MM.1S (cell line): ENCODE measurements around the gene CNNM2.

Experiments
- DNase-seq: peaks from one replicate; pipeline ENCODE4 v3.0.0-alpha.2; 2015
- H2AFZ ChIP-seq: fragments of 300-600 bp; sonication (generic); 2 replicates; pipeline ENCODE4 v1.6.0; 2016; ENCODE audit warnings: antibody characterized with exemption, low read length
- H3F3A ChIP-seq: fragments of 300-600 bp; sonication (generic); 2 replicates; pipeline ENCODE4 v1.6.1; 2016; ENCODE audit warnings: mild to moderate bottlenecking, antibody characterized with exemption, low read length, moderate library complexity, mixed read lengths; ENCODE audit not compliant: insufficient read depth
- H3K27ac ChIP-seq: fragments of 300-600 bp; sonication (generic); 2 replicates; pipeline ENCODE4 v1.5.1; 2016; ENCODE audit warnings: mild to moderate bottlenecking, low read length
- H3K27me3 ChIP-seq: fragments of 300-600 bp; sonication (generic); replicated peaks from 2 replicates; pipeline ENCODE4 v1.6.0; 2016; ENCODE audit warnings: low read length; ENCODE audit not compliant: insufficient read depth
- H3K36me3 ChIP-seq: fragments of 300-600 bp; sonication (generic); replicated peaks from 2 replicates; pipeline ENCODE4 v1.6.1; 2016; ENCODE audit warnings: mild to moderate bottlenecking, low read length, mixed read lengths; ENCODE audit not compliant: insufficient read depth
- H3K4me1 ChIP-seq: fragments of 300-600 bp; sonication (generic); 2 replicates; pipeline ENCODE4 v1.6.1; 2016; ENCODE audit warnings: low read length, mixed read lengths
- H3K4me2 ChIP-seq: fragments of 300-600 bp; sonication (generic); 2 replicates; pipeline ENCODE4 v1.6.0; 2016; ENCODE audit warnings: low read depth, low read length
- H3K4me3 ChIP-seq: fragments of 300-600 bp; sonication (generic); 2 replicates; pipeline ENCODE4 v1.5.1; 2016; ENCODE audit warnings: low read length, mixed read lengths
- H3K79me2 ChIP-seq: fragments of 300-600 bp; sonication (generic); 2 replicates; pipeline ENCODE4 v1.6.1; 2016; ENCODE audit warnings: mixed run types, low read length, mixed read lengths
- H3K9ac ChIP-seq: fragments of 300-600 bp; sonication (generic); 2 replicates; pipeline ENCODE4 v1.6.1; 2016; ENCODE audit warnings: low read length, mixed read lengths
- H3K9me2 ChIP-seq: fragments of 300-600 bp; sonication (generic); replicated peaks from 2 replicates; pipeline ENCODE4 v1.6.1; 2016; ENCODE audit warnings: mild to moderate bottlenecking, low read length, mixed read lengths; ENCODE audit not compliant: insufficient read depth
- H3K9me3 ChIP-seq: fragments of 300-600 bp; sonication (generic); replicated peaks from 2 replicates; pipeline ENCODE4 v1.6.1; 2016; ENCODE audit warnings: mild to moderate bottlenecking, low read length, mixed read lengths; ENCODE audit not compliant: insufficient read depth
- H4K20me1 ChIP-seq: fragments of 300-600 bp; sonication (generic); 2 replicates; pipeline ENCODE4 v1.6.1; 2016; ENCODE audit warnings: mild to moderate bottlenecking, low read length, moderate library complexity, mixed read lengths; ENCODE audit not compliant: insufficient read depth
- CTCF ChIP-seq: fragments of 300-600 bp; sonication (generic); IDR thresholded peaks from 2 replicates; pipeline ENCODE4 v1.5.1; 2016; ENCODE audit warnings: antibody characterized with exemption, low read length, mixed read lengths
- EZH2 ChIP-seq: fragments of 300-600 bp; sonication (generic); optimal IDR thresholded peaks from 2 replicates; pipeline ENCODE3; 2017; ENCODE audit warnings: low read depth, mild to moderate bottlenecking, antibody characterized with exemption, low read length, mixed read lengths
- EZH2phosphoT487 ChIP-seq: fragments of 300-600 bp; sonication (generic); IDR thresholded peaks from 2 replicates; pipeline ENCODE4 v1.6.1; 2018; ENCODE audit warnings: antibody characterized with exemption, low read length

Gene CNNM2

GRCh38 chr10:103042908-103043307, 124.8 kb downstream of the CNNM2 start:
- TF ChIP-seq CTCF, result no peak
- TF ChIP-seq EZH2, result no peak
- TF ChIP-seq EZH2phosphoT487, result no peak
- no peak overlapping the region for H2AFZ ChIP-seq
- no peaks in the 10 kb centered on the region for H3K27me3 ChIP-seq
- no peaks in the 10 kb centered on the region for H3K9me2 ChIP-seq
- H3K4me3 ChIP-seq, result no peak overlapping the region
- no peak overlapping the region for H3K9ac ChIP-seq
- no peaks in the 10 kb centered on the region for H3K79me2 ChIP-seq
- H3K4me1 ChIP-seq, result no peaks in the 10 kb centered on the region
- no peaks in the 10 kb centered on the region for H3K36me3 ChIP-seq
- no peak overlapping the region for H3K27ac ChIP-seq
- no peak for DNase-seq
- no peaks in the 10 kb centered on the region for H3K9me3 ChIP-seq
- H4K20me1 ChIP-seq, result no peaks in the 10 kb centered on the region
- H3K4me2 ChIP-seq, result no peak overlapping the region
- no peaks in the 10 kb centered on the region for H3F3A ChIP-seq

GRCh38 chr10:103044942-103045489, 126.9 kb downstream of the CNNM2 start:
- Histone ChIP-seq H3K9ac (no peak overlapping the region), H3K27ac (no peak overlapping the region), H3K4me1 (no peaks in the 10 kb centered on the region), H3F3A (no peaks in the 10 kb centered on the region), H3K4me2 (no peak overlapping the region), H3K79me2 (no peaks in the 10 kb centered on the region), H3K36me3 (no peaks in the 10 kb centered on the region), H2AFZ (no peak overlapping the region), H4K20me1 (no peaks in the 10 kb centered on the region), H3K9me2 (no peaks in the 10 kb centered on the region), H3K9me3 (no peaks in the 10 kb centered on the region), H3K27me3 (no peaks in the 10 kb centered on the region), H3K4me3 (no peak overlapping the region)
- TF ChIP-seq EZH2phosphoT487 (no peak), EZH2 (no peak), CTCF (no peak)
- no peak for DNase-seq

GRCh38 chr10:103045961-103046360, 127.9 kb downstream of the CNNM2 start:
- H3F3A ChIP-seq, result no peaks in the 10 kb centered on the region
- H3K4me3 ChIP-seq, result no peak overlapping the region
- TF ChIP-seq EZH2phosphoT487, result no peak
- TF ChIP-seq CTCF, result no peak
- TF ChIP-seq EZH2, result no peak
- H3K36me3 ChIP-seq, result no peaks in the 10 kb centered on the region
- no peaks in the 10 kb centered on the region for H3K4me1 ChIP-seq
- H3K9ac ChIP-seq, result no peak overlapping the region
- no peak overlapping the region for H3K4me2 ChIP-seq
- H3K27me3 ChIP-seq, result no peaks in the 10 kb centered on the region
- DNase-seq, result no peak
- H3K9me3 ChIP-seq, result no peaks in the 10 kb centered on the region
- H4K20me1 ChIP-seq, result no peaks in the 10 kb centered on the region
- no peaks in the 10 kb centered on the region for H3K79me2 ChIP-seq
- no peak overlapping the region for H2AFZ ChIP-seq
- H3K27ac ChIP-seq, result no peak overlapping the region
- H3K9me2 ChIP-seq, result no peaks in the 10 kb centered on the region
